ENCODE results near the gene CAPS.

- TF ChIP-seq CTCF (conservative IDR thresholded peaks at IDR 0.05) (no peak), EZH2 (IDR thresholded peaks at IDR 0.05; ENCODE audit: low read depth) (no peak)
These were observed 6.8 kb upstream of the CAPS start for GRCh38 chr19:5907241-5907640.
